GM23338 (cell line): ENCODE results near the gene GRID1. TPM values are rescaled to one million over a fixed set of nuclear protein-coding genes. Genes with fewer than 3 reads are reported as not detected.

Experiments used
- ATAC-seq: fragments of 200-7000 bp; cut with Tn5 transposase; 3 replicates; pipeline ENCODE4 v1.9.1; 2020
- DNase-seq: peaks from one replicate; pipeline ENCODE4 v3.0.0-alpha.2; 2015; ENCODE audit warnings: low spot score
- H2AFZ ChIP-seq: fragments of 200-600 bp; sonication (generic); 2 replicates; pipeline ENCODE4 v1.8.0; 2016; ENCODE audit warnings: antibody characterized with exemption, mild to moderate bottlenecking, moderate library complexity
- H3F3A ChIP-seq: fragments of 200-600 bp; sonication (generic); replicated peaks from 2 replicates; pipeline ENCODE4 v1.8.0; 2017; ENCODE audit warnings: antibody characterized with exemption, mixed run types, low read depth
- H3K27ac ChIP-seq: fragments of 200-600 bp; sonication (generic); 2 replicates; pipeline ENCODE4 v1.6.1; 2016; ENCODE audit warnings: low read depth
- H3K27me3 ChIP-seq: fragments of 200-600 bp; sonication (generic); 2 replicates; pipeline ENCODE4 v1.8.0; 2016; ENCODE audit warnings: mild to moderate bottlenecking, mixed run types, moderate library complexity; ENCODE audit not compliant: insufficient read depth
- H3K36me3 ChIP-seq: fragments of 200-600 bp; sonication (generic); 2 replicates; pipeline ENCODE4 v1.8.0; 2016; ENCODE audit warnings: mild to moderate bottlenecking; ENCODE audit not compliant: insufficient read depth
- H3K4me1 ChIP-seq: fragments of 200-600 bp; sonication (generic); 2 replicates; pipeline ENCODE4 v1.8.0; 2016; ENCODE audit warnings: mild to moderate bottlenecking, moderate library complexity; ENCODE audit not compliant: insufficient read depth
- H3K4me2 ChIP-seq: fragments of 200-600 bp; sonication (generic); 2 replicates; pipeline ENCODE4 v1.7.1; 2017; ENCODE audit warnings: mixed run types
- H3K4me3 ChIP-seq: fragments of 200-600 bp; sonication (generic); 2 replicates; pipeline ENCODE4 v1.6.1; 2016; ENCODE audit warnings: mixed run types
- H3K79me2 ChIP-seq: fragments of 200-600 bp; sonication (generic); replicated peaks from 2 replicates; pipeline ENCODE4 v1.8.0; 2017; ENCODE audit warnings: mild to moderate bottlenecking; ENCODE audit not compliant: insufficient read depth
- H3K9me2 ChIP-seq: fragments of 200-600 bp; sonication (generic); 2 replicates; pipeline ENCODE4 v1.8.0; 2017; ENCODE audit not compliant: insufficient read depth
- H4K20me1 ChIP-seq: fragments of 200-600 bp; sonication (generic); replicated peaks from 2 replicates; pipeline ENCODE4 v1.8.0; 2017; ENCODE audit warnings: mild to moderate bottlenecking; ENCODE audit not compliant: insufficient read depth
- H3K27ac Mint-ChIP-seq: 2 replicates; pipeline ENCODE4 v1.8.0; 2020; ENCODE audit warnings: inconsistent platforms, mild to moderate bottlenecking, moderate library complexity, mixed read lengths
- H3K27me3 Mint-ChIP-seq: 3 replicates; pipeline ENCODE4 v1.8.0; 2022; ENCODE audit warnings: low read depth, mild to moderate bottlenecking, moderate library complexity, mixed read lengths, inconsistent platforms; ENCODE audit not compliant: insufficient read depth, poor library complexity
- H3K36me3 Mint-ChIP-seq: 3 replicates; pipeline ENCODE4 v1.8.0; 2021; ENCODE audit warnings: low read depth, mild to moderate bottlenecking, inconsistent platforms, moderate library complexity, mixed read lengths
- H3K4me1 Mint-ChIP-seq: 3 replicates; pipeline ENCODE4 v1.8.0; 2020; ENCODE audit warnings: mild to moderate bottlenecking, inconsistent platforms, mixed read lengths
- H3K4me3 Mint-ChIP-seq: 3 replicates; pipeline ENCODE4 v1.8.0; 2021; ENCODE audit warnings: moderate library complexity, mild to moderate bottlenecking, inconsistent platforms, mixed read lengths
- H3K9me3 Mint-ChIP-seq: 3 replicates; pipeline ENCODE4 v1.8.0; 2020; ENCODE audit warnings: moderate library complexity, mild to moderate bottlenecking, inconsistent platforms, mixed read lengths
- CTCF ChIP-seq, 2 experiments: fragments of 200-600 bp in 1 of 2; sonication (generic) in 1 of 2; conservative IDR thresholded peaks; 2 replicates each; pipeline versions ENCODE4 v1.5.1 to v1.6.1; 2016 to 2017; ENCODE audit warnings: antibody characterized with exemption in 2 of 2, low read depth in 2 of 2, mild to moderate bottlenecking in 2 of 2, moderate library complexity in 1 of 2
- ETS1 ChIP-seq: IDR thresholded peaks from 2 replicates; pipeline ENCODE4 v1.6.1; 2016; ENCODE audit warnings: antibody characterized with exemption
- EZH2 ChIP-seq: fragments of 200-600 bp; sonication (generic); IDR thresholded peaks from one replicate; pipeline ENCODE4 v1.8.0; 2017; ENCODE audit warnings: antibody characterized with exemption, mild to moderate bottlenecking, low read depth; ENCODE audit not compliant: unreplicated experiment
- NANOG ChIP-seq: IDR thresholded peaks from 2 replicates; pipeline ENCODE4 v1.6.1; 2016; ENCODE audit warnings: antibody characterized with exemption, borderline replicate concordance
- REST ChIP-seq: IDR thresholded peaks from one replicate; pipeline ENCODE4 v1.6.1; 2018; ENCODE audit warnings: antibody characterized with exemption; ENCODE audit not compliant: unreplicated experiment
- ZNF114 ChIP-seq: fragments of 250-450 bp; sonication (Bioruptor Pico); IDR thresholded peaks from 2 replicates; pipeline ENCODE4 v1.5.0; 2020; ENCODE audit warnings: mild to moderate bottlenecking, moderate library complexity
- ZNF331 ChIP-seq: fragments of 250-450 bp; sonication (Bioruptor Pico); IDR thresholded peaks from 2 replicates; pipeline ENCODE4 v1.5.0; 2020; ENCODE audit warnings: low read depth, mild to moderate bottlenecking, moderate library complexity
- polyA plus RNA-seq: library from polyadenylated mRNA; unstranded; fragments of >200 nt; fragmentation: Nextera tagmentation; extraction: Ambion mirVana; gene quantifications from 2 replicates; pipeline ENCODE4 v1.2.1, GENCODE V29; 2016
- total RNA-seq: library from RNA; depleted of rRNA; stranded (reverse); fragments of >200 nt; shearing (Covaris generic); gene quantifications from 2 replicates; pipeline ENCODE4 v1.2.3, GENCODE V29; 2014

Gene GRID1
- total and polyA plus RNA-seq, 2 experiments from 2014 or later, result 0.14 to 0.15 TPM

DNA sequence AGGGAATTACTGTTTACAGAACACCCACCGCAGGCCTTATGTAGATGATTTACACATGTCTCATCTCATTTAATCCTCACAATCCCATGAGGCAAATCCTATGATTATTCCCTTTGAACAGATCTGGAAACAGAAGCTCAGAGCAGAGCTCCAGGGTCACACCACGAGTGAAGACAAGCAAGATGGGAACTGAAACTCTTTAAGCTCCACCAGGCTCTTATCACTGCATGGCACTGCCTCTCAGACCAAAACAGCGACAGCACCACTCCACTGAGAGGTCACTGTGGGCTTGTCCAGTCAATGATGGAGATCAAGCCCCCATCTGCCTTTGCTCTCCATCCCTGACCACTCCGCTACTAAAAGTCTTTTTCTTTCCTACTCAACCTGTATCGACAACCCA, 5.9 kb downstream of the GRID1 start (continued):
- TF ChIP-seq REST (no peak), ZNF114 (no peak), ETS1 (no peak)

DNA sequence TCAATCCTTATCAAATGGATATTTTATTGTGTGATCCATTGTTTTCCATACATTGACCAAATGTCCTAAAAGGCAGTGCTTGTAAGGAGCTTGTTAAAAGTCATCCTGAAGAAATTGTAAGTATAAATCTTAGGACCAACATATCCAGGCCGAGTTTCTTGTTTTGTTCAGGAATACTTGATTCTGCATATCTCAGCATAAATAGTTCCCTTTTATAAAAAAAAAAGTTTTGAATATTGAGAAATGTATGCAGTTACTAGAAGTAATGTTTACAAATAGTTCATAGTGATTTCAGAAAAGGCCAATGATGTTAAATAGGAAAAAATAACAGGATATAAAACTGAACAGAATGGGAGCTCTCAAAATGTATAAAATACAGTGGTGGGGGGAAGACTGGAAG, 6.6 kb downstream of the GRID1 start:
- ATAC-seq (no peak), DNase-seq (no peak)
- Histone ChIP-seq H3K9me2 (no peaks in the 10 kb centered on the region), H3K4me2 (no peak overlapping the region), H3F3A (no peaks in the 10 kb centered on the region), H3K36me3 (no peaks in the 10 kb centered on the region), H4K20me1 (0 out of 2 replicates have a peak, but pooled peaks cover 7% of the 10 kb centered on the region), H3K27ac (no peak overlapping the region), H3K27me3 (peaks cover 54% of the 10 kb centered on the region), H3K4me1 (peaks cover 14% of the 10 kb centered on the region; the same call in 1 of the 2 replicates), H3K79me2 (no peaks in the 10 kb centered on the region), H3K4me3 (no peak overlapping the region), H2AFZ (no peak overlapping the region)
- no peaks in the 10 kb centered on the region; the same call in 2 of the 3 replicates for H3K36me3 Mint-ChIP-seq
- peaks cover 49% of the 10 kb centered on the region for H3K27me3 Mint-ChIP-seq
- peaks cover 14% of the 10 kb centered on the region for H3K4me1 Mint-ChIP-seq
- TF ChIP-seq NANOG, result no peak
- no peak for TF ChIP-seq EZH2
- no peak for TF ChIP-seq CTCF (conservative IDR thresholded peaks at IDR 0.05; ENCODE audit: low read depth in 2 of 2)
- TF ChIP-seq ETS1, result no peak
- no peak for TF ChIP-seq ZNF331
- H3K27ac Mint-ChIP-seq, result no peak overlapping the region
- H3K4me3 Mint-ChIP-seq, result no peak overlapping the region
- H3K9me3 Mint-ChIP-seq, result no peaks in the 10 kb centered on the region; the same call in 1 of the 3 replicates
